ENCODE results near the gene ETFDH. TPM values are rescaled to one million over a fixed set of nuclear protein-coding genes. Genes with fewer than 3 reads are reported as not detected.
"Not testable (repeated sequence)": the region's sequence is repeated elsewhere in the genome, so short reads cannot be mapped to it uniquely, and the experiment has no call there.

ETFDH gene
- total and polyA plus RNA-seq, 8 donors = 20.7 to 35.8 (median 25.5) TPM

DNA sequence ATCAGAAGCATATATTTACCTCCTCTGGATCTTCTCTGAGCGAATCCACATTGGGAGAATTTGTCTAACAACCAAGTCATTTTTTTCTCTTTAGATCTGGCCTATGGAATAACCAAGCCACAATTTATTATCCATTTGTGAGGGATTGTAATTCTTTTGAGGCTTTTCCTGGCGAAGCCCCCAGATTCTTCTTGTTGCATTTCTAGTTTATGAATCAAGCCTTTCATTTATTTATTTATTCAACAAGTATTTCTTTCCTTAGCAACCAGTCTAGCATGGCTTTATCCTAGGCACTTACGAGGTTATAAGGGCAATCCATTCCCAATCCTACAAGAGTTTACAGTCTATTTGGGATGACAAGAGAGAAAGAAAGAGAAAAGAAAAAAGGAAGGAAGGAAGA, 78.3 kb downstream of the ETFDH start:
- Histone ChIP-seq H3K4me3 (no peak overlapping the region), H3K27ac (peak overlapping the region in 1 of 2 donors; percentile 4), H3K4me1 (no peaks in the 10 kb centered on the region), H3K9me3 (no peaks in the 10 kb centered on the region), H3K27me3 (no peaks in the 10 kb centered on the region), H3K36me3 (no peaks in the 10 kb centered on the region)
- TF ChIP-seq, protein P1, sequence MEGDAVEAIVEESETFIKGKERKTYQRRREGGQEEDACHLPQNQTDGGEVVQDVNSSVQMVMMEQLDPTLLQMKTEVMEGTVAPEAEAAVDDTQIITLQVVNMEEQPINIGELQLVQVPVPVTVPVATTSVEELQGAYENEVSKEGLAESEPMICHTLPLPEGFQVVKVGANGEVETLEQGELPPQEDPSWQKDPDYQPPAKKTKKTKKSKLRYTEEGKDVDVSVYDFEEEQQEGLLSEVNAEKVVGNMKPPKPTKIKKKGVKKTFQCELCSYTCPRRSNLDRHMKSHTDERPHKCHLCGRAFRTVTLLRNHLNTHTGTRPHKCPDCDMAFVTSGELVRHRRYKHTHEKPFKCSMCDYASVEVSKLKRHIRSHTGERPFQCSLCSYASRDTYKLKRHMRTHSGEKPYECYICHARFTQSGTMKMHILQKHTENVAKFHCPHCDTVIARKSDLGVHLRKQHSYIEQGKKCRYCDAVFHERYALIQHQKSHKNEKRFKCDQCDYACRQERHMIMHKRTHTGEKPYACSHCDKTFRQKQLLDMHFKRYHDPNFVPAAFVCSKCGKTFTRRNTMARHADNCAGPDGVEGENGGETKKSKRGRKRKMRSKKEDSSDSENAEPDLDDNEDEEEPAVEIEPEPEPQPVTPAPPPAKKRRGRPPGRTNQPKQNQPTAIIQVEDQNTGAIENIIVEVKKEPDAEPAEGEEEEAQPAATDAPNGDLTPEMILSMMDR (IDR thresholded peaks at IDR 0.05) = no peak
- no peak for DNase-seq
- intact Hi-C loops (cut with DNase I) = no loop called here
- ATAC-seq = no peak

DNA sequence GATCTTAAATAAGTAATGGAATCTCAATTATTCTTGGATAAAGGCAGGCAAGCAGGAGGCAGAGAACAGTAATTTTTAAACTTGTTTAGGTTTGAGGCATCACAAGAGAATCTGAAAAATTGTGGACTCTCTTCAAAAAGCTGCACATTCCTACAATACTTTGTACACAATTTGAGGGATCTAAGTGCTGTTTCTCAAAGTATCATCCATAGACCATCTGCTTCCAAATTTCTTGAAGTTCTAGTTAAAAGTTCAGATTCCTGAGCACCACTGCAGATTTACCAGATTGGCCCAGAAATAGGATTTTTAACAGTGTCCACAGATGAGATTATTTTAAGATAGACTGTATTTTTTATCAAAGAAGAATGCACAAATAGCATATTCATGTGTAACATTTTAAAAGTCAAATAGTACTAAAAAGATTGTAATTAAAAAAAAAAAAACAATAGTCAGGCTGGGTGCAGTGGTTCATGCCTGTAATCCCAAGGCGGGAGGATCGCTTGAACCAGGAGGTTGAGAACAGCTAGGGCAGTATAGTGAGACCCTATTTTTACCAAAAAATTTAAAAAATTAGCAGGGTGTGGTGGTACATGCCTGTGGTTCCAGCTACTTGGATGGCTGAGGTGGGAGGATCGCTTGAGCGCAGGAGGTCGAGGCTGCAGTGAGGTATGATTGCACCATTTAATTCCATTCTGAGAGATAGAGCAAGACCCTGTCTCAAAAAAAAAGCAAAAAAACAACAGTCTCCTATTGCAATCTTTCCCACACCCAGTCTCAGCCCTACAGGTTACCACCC, 82.5 kb downstream of the ETFDH start:
- DNase-seq (no peak), ATAC-seq (no peak)
- no peak overlapping the region for H3K4me3 ChIP-seq
- H3K27me3 ChIP-seq = no peaks in the 10 kb centered on the region
- TF ChIP-seq, protein P1 (IDR thresholded peaks at IDR 0.05) = no peak
- no peak overlapping the region for H3K27ac ChIP-seq
- H3K36me3 ChIP-seq = no peaks in the 10 kb centered on the region
- no peaks in the 10 kb centered on the region for H3K4me1 ChIP-seq
- intact Hi-C loops (cut with DNase I) = no loop called here
- no peaks in the 10 kb centered on the region for H3K9me3 ChIP-seq

GRCh38 chr4:158755819-158756218, 83.7 kb downstream of the ETFDH start:
- DNase-seq; H3K27ac ChIP-seq; ATAC-seq; H3K36me3 ChIP-seq; H3K9me3 ChIP-seq; H3K27me3 ChIP-seq; H3K4me3 ChIP-seq; H3K4me1 ChIP-seq; intact Hi-C loops (cut with DNase I): not testable (repeated sequence)

DNA sequence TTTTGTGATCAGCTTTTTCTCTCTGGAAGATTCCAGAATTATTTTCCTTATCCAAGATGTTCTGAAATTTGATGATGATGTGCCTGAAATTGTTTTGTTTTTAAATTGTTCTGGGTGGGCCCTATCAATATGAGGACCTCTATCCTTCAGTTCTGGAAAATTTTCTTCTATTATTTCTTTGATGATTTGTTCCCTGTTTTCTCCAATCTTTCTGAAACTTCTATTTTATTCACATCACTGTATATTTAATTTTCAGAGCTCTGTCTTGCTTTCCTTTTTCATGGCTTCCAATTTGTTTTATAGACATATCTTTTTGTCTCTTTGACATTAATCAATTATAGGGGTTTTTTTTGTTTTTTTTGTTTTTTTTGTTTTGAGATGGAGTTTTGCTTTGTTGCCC, 84.5 kb downstream of the ETFDH start:
- no peaks in the 10 kb centered on the region for H3K4me1 ChIP-seq
- H3K27me3 ChIP-seq = no peaks in the 10 kb centered on the region
- H3K9me3 ChIP-seq = no peaks in the 10 kb centered on the region
- no peaks in the 10 kb centered on the region for H3K36me3 ChIP-seq
- no peak overlapping the region for H3K27ac ChIP-seq
- intact Hi-C loops (cut with DNase I) = no loop called here
- ATAC-seq (no peak), DNase-seq (no peak)
- TF ChIP-seq, protein P1 (IDR thresholded peaks at IDR 0.05) = no peak
- no peak overlapping the region for H3K4me3 ChIP-seq

GRCh38 chr4:158758142-158758541, 86.0 kb downstream of the ETFDH start:
- Histone ChIP-seq H3K4me1 (no peaks in the 10 kb centered on the region), H3K27me3 (no peaks in the 10 kb centered on the region), H3K36me3 (no peaks in the 10 kb centered on the region), H3K4me3 (no peak overlapping the region), H3K27ac (no peak overlapping the region), H3K9me3 (no peaks in the 10 kb centered on the region)
- DNase-seq (no peak), ATAC-seq (peak; percentile 57)
- TF ChIP-seq, protein P1 (IDR thresholded peaks at IDR 0.05) = no peak
- intact Hi-C loops (cut with DNase I) = no loop called here

DNA sequence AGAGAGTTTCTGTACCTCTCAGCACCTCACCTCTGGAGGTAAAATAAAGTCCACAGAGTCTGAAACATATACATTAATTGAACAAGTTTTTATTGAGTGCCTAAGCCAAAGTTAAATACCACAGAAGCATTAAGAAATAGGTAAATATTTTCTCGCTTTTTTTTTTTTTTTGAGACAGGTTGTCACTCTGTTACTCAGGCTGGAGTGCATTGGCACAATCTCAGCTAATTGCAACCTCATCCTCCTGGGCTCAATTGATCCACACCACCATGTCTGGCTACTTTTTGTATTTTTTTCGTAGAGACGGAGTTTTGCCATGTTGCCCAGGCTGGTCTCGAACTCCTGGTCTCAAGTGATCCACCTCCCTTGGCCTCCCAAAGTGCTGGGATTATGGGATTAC, 86.6 kb downstream of the ETFDH start:
- intact Hi-C loops (cut with DNase I) = no loop called here
- TF ChIP-seq, protein P1 (IDR thresholded peaks at IDR 0.05) = no peak
- Histone ChIP-seq H3K27ac (no peak overlapping the region), H3K4me1 (no peaks in the 10 kb centered on the region), H3K4me3 (no peak overlapping the region), H3K36me3 (no peaks in the 10 kb centered on the region), H3K27me3 (no peaks in the 10 kb centered on the region), H3K9me3 (no peaks in the 10 kb centered on the region)
- ATAC-seq (peak; percentile 17), DNase-seq (no peak)

Data from left lung (tissue), 10 donors.